ENCODE data around the gene PPP1CC.

DNA sequence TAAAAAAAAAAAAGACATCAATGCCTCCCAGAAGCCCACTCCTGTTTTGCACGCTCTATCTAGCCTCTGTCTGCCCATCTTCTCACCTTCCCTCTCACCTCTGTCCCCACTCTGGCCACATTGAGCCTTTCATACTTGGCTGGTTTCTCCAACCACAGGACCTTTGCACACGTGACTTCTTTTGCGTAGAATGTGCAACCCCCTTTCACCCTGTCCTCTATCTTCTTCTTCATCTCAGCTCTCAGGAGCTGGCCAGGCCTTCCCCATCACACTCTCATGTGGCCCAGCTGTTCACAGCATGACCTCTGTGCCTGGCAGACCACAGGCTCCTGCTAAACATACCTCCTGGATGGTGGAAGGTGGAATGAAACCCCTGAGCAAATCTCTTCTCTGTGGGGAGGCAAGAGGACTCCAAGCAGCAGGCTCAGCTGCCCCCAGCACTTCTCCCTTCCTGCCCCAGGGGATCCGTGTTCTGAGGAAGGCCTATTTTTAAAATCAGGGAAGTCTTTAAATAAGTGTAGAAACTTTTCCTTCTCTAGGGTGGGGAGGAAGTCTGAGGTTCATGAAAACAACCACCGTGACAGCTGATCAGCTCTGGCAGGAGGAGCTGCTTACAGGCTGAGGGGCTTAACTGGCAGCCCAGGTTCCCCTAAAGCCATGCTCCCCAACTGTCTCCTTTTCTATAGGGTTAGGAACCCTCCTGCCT is 65.3 kb downstream of the PPP1CC start:
- TF ChIP-seq, protein P1, sequence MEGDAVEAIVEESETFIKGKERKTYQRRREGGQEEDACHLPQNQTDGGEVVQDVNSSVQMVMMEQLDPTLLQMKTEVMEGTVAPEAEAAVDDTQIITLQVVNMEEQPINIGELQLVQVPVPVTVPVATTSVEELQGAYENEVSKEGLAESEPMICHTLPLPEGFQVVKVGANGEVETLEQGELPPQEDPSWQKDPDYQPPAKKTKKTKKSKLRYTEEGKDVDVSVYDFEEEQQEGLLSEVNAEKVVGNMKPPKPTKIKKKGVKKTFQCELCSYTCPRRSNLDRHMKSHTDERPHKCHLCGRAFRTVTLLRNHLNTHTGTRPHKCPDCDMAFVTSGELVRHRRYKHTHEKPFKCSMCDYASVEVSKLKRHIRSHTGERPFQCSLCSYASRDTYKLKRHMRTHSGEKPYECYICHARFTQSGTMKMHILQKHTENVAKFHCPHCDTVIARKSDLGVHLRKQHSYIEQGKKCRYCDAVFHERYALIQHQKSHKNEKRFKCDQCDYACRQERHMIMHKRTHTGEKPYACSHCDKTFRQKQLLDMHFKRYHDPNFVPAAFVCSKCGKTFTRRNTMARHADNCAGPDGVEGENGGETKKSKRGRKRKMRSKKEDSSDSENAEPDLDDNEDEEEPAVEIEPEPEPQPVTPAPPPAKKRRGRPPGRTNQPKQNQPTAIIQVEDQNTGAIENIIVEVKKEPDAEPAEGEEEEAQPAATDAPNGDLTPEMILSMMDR (conservative IDR thresholded peaks at IDR 0.05; ENCODE audit: low read depth, low read length) = no peak
- TF ChIP-seq POLR2A (IDR thresholded peaks at IDR 0.05; ENCODE audit: low read depth, low read length) (no peak), RAD21 (IDR thresholded peaks at IDR 0.05; ENCODE audit: low read length) (no peak), CEBPB (IDR thresholded peaks at IDR 0.05; ENCODE audit: low read depth, low read length) (no peak), MAZ (IDR thresholded peaks at IDR 0.05; ENCODE audit: borderline replicate concordance, low read depth, low read length) (no peak)
